RWPE1 (cell line): ENCODE results near the gene REEP6.
"Not testable (repeated sequence)": the region's sequence is repeated elsewhere in the genome, so short reads cannot be mapped to it uniquely, and the experiment has no call there.

Experiments
- CTCF ChIA-PET: fragments of 350-600 bp; sonication (Branson Sonifier 250); formaldehyde crosslinking; extraction: SDS; loops from one replicate; lab custom pipeline; 2021; lab: Yijun Ruan, JAX
- POLR2A ChIA-PET: fragments of 400-600 bp; formaldehyde crosslinking; extraction: SDS; loops from one replicate; lab custom pipeline; 2020; ENCODE audit warnings: antibody characterized with exemption; ENCODE audit not compliant: low non-redundant PET; lab: Yijun Ruan, JAX
- DNase-seq: peaks from one replicate; pipeline ENCODE4 v3.0.0; 2012; ENCODE audit warnings: low spot score
- H3K27ac ChIP-seq: fragments of 450-650 bp; 2 replicates; pipeline ENCODE4 v1.5.1; 2017
- TF ChIP-seq, protein P1 (sequence below): fragments of 450-650 bp; conservative IDR thresholded peaks from 2 replicates; pipeline ENCODE4 v1.5.1; 2017; ENCODE audit warnings: low read depth, mild to moderate bottlenecking

Gene REEP6

DNA sequence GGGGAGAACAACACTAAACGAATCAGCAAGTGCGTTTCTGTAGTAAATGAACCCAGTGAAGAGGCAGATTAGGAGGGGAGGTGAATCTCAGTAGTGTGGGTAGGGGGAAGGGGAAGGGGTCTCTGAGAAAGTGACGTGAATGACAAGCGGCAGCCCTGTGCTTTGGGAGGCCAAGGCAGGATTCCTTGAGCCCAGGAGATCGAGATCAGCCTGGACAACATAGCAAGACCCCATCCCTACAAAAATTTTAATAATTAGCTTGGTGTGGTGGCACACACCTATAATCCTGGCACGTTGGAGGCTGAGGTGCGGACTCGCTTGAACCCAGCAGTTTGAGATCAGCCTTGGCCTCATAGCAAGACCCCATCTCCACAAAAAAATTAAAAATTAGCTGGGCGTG, 41.0 kb downstream of the REEP6 start:
- TF ChIP-seq, protein P1, sequence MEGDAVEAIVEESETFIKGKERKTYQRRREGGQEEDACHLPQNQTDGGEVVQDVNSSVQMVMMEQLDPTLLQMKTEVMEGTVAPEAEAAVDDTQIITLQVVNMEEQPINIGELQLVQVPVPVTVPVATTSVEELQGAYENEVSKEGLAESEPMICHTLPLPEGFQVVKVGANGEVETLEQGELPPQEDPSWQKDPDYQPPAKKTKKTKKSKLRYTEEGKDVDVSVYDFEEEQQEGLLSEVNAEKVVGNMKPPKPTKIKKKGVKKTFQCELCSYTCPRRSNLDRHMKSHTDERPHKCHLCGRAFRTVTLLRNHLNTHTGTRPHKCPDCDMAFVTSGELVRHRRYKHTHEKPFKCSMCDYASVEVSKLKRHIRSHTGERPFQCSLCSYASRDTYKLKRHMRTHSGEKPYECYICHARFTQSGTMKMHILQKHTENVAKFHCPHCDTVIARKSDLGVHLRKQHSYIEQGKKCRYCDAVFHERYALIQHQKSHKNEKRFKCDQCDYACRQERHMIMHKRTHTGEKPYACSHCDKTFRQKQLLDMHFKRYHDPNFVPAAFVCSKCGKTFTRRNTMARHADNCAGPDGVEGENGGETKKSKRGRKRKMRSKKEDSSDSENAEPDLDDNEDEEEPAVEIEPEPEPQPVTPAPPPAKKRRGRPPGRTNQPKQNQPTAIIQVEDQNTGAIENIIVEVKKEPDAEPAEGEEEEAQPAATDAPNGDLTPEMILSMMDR = no peak
- no peak for DNase-seq
- ChIA-PET POLR2A (no interaction called here), CTCF (interaction anchor here (0.9 kb wide), 1 partner anchor 14 kb away, joined by 3 read pairs; no protein-coding TSS in a partner anchor)
- no peak overlapping the region for H3K27ac ChIP-seq

DNA sequence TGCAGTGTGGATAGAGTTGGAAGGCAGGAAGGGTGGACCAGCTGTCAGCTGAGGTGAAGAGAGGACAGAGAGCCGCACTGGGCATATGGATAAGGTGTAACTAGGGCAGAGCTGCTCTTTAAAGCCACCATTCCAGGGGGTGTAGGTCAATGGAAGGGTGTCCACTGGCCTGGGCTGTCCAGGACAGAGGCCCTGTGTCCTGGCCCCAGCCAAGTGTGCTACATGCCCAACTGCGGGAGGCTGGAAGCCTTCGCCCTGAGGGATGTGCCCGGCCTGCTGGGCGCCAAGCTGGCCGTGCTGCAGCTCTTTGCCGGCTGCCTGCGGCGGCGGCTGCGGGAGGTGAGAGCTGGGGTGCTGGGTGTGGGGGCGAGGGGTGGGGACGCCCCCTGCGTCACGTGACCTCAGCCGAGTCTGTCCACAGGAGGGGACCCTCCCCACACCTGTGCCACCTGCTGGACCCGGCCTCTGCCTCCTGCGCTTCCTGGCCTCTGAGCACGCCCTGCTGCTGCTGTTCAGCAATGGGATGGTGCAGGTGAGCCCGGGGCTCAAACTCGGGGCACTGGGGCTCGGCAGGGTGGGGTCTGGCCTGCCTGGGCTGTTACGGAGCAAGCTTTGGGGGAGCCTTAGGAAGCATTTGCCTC, 42.6 kb downstream of the REEP6 start:
- no peak for DNase-seq
- TF ChIP-seq, protein P1 = no peak
- ChIA-PET CTCF (interaction anchor here (0.6 to 1.3 kb wide), 3 partner anchors 11 to 328 kb away, joined by 3 to 4 read pairs (median 4); no protein-coding TSS in a partner anchor), POLR2A (no interaction called here)
- H3K27ac ChIP-seq = no peak overlapping the region

DNA sequence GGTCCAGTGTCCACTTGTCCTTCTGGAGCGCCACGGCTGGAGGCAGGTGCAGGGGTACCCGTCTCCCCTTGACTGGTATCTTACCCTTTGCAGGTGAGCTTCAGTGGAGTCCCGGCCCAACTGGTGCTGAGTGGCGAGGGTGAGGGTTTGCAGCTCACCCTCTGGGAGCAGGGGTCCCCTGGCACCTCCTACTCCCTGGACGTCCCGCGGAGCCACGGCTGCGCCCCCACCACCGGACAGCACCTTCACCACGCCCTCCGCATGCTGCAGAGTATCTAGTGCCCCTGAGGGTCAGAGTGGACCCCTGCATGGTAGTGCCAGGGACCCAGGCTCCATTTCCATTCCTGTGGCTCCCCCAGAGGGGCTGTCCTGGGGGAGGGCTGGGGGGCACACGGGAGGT, 44.0 kb downstream of the REEP6 start:
- ChIA-PET CTCF (no interaction called here), POLR2A (no interaction called here)
- TF ChIP-seq, protein P1 = no peak
- no peak overlapping the region for H3K27ac ChIP-seq
- no peak for DNase-seq

DNA sequence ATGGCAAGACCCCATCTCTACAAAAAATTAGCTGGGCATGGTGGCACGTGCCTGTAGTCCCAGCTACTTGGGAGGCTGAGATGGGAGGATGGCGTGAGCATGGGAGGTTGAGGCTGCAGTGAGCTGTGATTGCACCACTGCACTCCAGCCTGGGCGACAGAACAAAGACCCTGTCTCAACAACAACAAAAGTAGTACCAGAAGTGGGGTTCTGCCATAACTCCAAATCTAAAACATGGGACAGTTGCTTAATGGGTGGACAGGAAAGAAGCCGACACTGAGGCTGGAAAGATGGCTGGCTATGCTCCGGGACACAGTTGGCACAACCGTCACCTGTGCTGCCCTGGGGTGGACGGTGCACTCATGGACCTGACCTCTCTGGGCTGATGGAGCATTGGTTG, 44.7 kb downstream of the REEP6 start:
- DNase-seq, POLR2A ChIA-PET, H3K27ac ChIP-seq, CTCF ChIA-PET: not testable (repeated sequence)

DNA sequence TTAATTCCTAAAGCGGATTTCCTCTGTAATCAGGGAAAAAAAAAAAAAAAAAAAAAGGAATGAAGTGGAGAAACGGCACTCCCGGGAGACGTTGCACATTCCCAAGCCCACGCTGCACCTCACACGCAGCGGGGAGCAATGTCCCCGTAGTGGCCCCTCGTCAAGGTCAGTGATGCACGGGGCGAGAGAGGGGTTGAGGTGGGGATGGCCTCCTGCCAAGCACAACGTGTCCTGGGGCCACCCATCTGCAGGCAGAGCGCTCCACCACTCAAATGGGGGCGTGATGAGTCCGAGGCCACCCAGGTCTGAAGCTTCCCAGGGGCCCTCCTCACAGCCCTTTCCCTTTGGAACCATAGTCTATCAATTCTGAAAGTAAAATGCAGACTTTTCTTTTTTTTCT, 48.0 kb downstream of the REEP6 start:
- TF ChIP-seq, protein P1 = no peak
- H3K27ac ChIP-seq = no peak overlapping the region
- CTCF ChIA-PET = no interaction called here
- POLR2A ChIA-PET = no interaction called here
- no peak for DNase-seq

DNA sequence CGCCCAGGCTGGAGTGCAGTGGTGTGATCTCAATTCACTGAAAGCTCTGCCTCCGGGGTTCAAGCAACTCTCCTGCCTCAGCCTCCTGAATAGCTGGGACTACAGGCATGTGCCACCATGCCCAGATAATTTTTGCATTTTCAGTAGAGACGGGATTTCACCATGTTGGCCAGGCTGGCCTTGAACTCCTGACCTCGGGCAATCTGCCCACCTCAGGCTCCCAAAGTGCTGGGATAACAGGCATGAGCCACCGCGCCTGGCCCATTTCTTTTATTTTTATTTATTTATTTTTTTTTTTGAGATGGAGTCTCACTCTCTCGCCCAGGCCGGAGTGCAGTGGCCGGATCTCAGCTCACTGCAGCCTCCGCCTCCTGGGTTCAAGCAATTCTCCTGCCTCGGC, 48.8 kb downstream of the REEP6 start:
- CTCF ChIA-PET = interaction anchor here (0.6 kb wide), 1 partner anchor 227 kb away, joined by 6 read pairs; no protein-coding TSS in a partner anchor

DNA sequence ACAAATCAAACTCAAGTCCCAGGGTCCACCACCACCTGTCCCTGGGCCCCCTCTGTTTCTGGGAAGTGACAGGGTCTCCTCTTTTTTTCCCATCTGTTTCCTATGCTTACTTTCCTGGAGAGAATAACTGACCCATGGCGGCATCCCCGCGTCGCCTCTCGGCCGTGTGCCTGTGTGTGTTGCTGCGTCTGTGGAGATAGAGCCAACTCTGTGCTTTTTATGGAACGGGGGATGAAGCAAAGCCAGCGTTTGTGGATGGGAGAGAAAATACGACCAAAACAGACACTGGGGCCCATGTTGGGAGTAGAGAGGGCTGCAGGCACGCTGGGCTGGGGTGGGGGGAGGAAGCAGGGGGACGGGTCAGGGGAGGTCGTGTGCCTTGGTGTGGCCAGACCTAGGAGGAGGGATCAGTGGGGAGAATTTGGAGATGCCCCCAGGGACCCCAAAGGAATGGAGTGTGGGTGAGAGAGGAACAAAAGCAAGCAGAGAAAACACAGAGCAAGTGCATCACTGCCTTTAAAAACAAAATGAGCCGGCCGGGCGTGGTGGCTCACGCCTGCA, 49.5 kb downstream of the REEP6 start:
- H3K27ac ChIP-seq = no peak overlapping the region
- no peak for DNase-seq
- POLR2A ChIA-PET = no interaction called here
- TF ChIP-seq, protein P1 = no peak
- CTCF ChIA-PET = interaction anchor here (0.7 kb wide), 1 partner anchor 163 kb away, joined by 3 read pairs; no protein-coding TSS in a partner anchor

More for the DNA sequence above, 48.8 kb downstream of the REEP6 start:
- POLR2A ChIA-PET, H3K27ac ChIP-seq, DNase-seq: not testable (repeated sequence)
